IMR-90 (cell line): ENCODE measurements around the gene CADM4. TPM values are rescaled to one million over a fixed set of nuclear protein-coding genes. Genes with fewer than 3 reads are reported as not detected.
"Not testable (repeated sequence)": the region's sequence is repeated elsewhere in the genome, so short reads cannot be mapped to it uniquely, and the experiment has no call there.

Experiments used
- ATAC-seq: fragments of 200-7000 bp; cut with Tn5 transposase; 2 replicates; pipeline ENCODE4 v1.9.1; 2020; ENCODE audit warnings: low read depth, mild to moderate bottlenecking, moderate library complexity
- BruUV-seq: library from RNA; stranded (reverse); fragments of 400-500 nt; replicated peaks from 2 replicates; lab custom pipeline; 2021; lab: Mats Ljungman, UMichigan
- CTCF ChIA-PET: fragments of 300-600 bp; formaldehyde crosslinking; extraction: SDS; loops from one replicate; lab custom pipeline; 2021; ENCODE audit warnings: antibody characterized with exemption; lab: Yijun Ruan, JAX
- POLR2A ChIA-PET: fragments of 300-600 bp; sonication (Branson Sonifier 250); formaldehyde crosslinking; loops from one replicate; lab custom pipeline; 2022; ENCODE audit warnings: antibody characterized with exemption; ENCODE audit not compliant: unreplicated experiment; lab: Charles Lee
- DNase-seq: peaks from one replicate; pipeline ENCODE4 v3.0.0; 2013
- H2AFZ ChIP-seq: replicated peaks from 2 replicates; pipeline ENCODE3; 2013; ENCODE audit warnings: low read length, mild to moderate bottlenecking; ENCODE audit not compliant: poor library complexity
- H2AK5ac ChIP-seq: 2 replicates; pipeline ENCODE4 v1.6.1; 2013; ENCODE audit warnings: low read depth, low read length, inconsistent platforms
- H2AK9ac ChIP-seq: replicated peaks from 2 replicates; pipeline ENCODE3; 2013; ENCODE audit warnings: mild to moderate bottlenecking, low read depth, low read length, moderate library complexity; ENCODE audit not compliant: poor library complexity
- H2BK120ac ChIP-seq: 2 replicates; pipeline ENCODE4 v1.6.1; 2013; ENCODE audit warnings: low read depth, low read length, inconsistent platforms
- H2BK15ac ChIP-seq: 3 replicates; pipeline ENCODE4 v1.6.1; 2013; ENCODE audit warnings: low read depth, low read length, inconsistent platforms
- H2BK20ac ChIP-seq: 2 replicates; pipeline ENCODE4 v1.6.1; 2013; ENCODE audit warnings: low read depth, mild to moderate bottlenecking, inconsistent platforms, low read length, moderate library complexity
- H2BK5ac ChIP-seq: 2 replicates; pipeline ENCODE4 v1.6.1; 2013; ENCODE audit warnings: mild to moderate bottlenecking, low read depth, low read length, inconsistent platforms; ENCODE audit not compliant: poor library complexity, severe bottlenecking
- H3K14ac ChIP-seq: replicated peaks from 2 replicates; pipeline ENCODE4 v1.6.1; 2013; ENCODE audit warnings: low read depth, low read length, inconsistent platforms
- H3K18ac ChIP-seq: 2 replicates; pipeline ENCODE4 v1.6.1; 2013; ENCODE audit warnings: low read depth, low read length, control low read depth
- H3K23ac ChIP-seq: 2 replicates; pipeline ENCODE4 v1.6.1; 2013; ENCODE audit warnings: low read depth, low read length, inconsistent platforms
- H3K27ac ChIP-seq: 2 replicates; pipeline ENCODE4 v1.5.1; 2013; ENCODE audit warnings: mild to moderate bottlenecking, control low read depth, low read length; ENCODE audit not compliant: insufficient read depth
- H3K27me3 ChIP-seq: 2 replicates; pipeline ENCODE4 v1.6.1; 2013; ENCODE audit warnings: low read length; ENCODE audit not compliant: control insufficient read depth, insufficient read depth
- H3K36me3 ChIP-seq: 2 replicates; pipeline ENCODE4 v1.6.1; 2013; ENCODE audit warnings: low read length, mixed read lengths; ENCODE audit not compliant: control insufficient read depth, insufficient read depth
- H3K4ac ChIP-seq: 2 replicates; pipeline ENCODE4 v1.6.1; 2013; ENCODE audit warnings: low read depth, low read length, inconsistent platforms
- H3K4me1 ChIP-seq: 2 replicates; pipeline ENCODE4 v1.6.1; 2013; ENCODE audit warnings: low read length, mixed read lengths; ENCODE audit not compliant: control insufficient read depth, insufficient read depth
- H3K4me2 ChIP-seq: 2 replicates; pipeline ENCODE4 v1.6.1; 2013; ENCODE audit warnings: low read depth, mild to moderate bottlenecking, control low read depth, low read length, moderate library complexity
- H3K4me3 ChIP-seq: 2 replicates; pipeline ENCODE4 v1.5.1; 2013; ENCODE audit warnings: low read depth, mild to moderate bottlenecking, control low read depth, low read length, moderate library complexity; ENCODE audit not compliant: insufficient read depth
- H3K56ac ChIP-seq: 2 replicates; pipeline ENCODE4 v1.6.1; 2013; ENCODE audit warnings: low read length, inconsistent platforms; ENCODE audit not compliant: insufficient read depth; ENCODE audit errors: extremely low read depth
- H3K79me1 ChIP-seq, 2 experiments: 2 replicates each; pipeline ENCODE4 v1.6.1; 2013; ENCODE audit warnings: low read length in 2 of 2, inconsistent platforms in 1 of 2, low read depth in 1 of 2
- H3K9ac ChIP-seq: 2 replicates; pipeline ENCODE4 v1.6.1; 2013; ENCODE audit warnings: low read depth, low read length, control low read depth
- H3K9me1 ChIP-seq: 2 replicates; pipeline ENCODE4 v1.6.1; 2013; ENCODE audit warnings: low read length, inconsistent platforms; ENCODE audit not compliant: insufficient read depth
- H3K9me3 ChIP-seq: 2 replicates; pipeline ENCODE4 v1.6.1; 2013; ENCODE audit warnings: low read length; ENCODE audit not compliant: control insufficient read depth, insufficient read depth
- H4K20me1 ChIP-seq: 2 replicates; pipeline ENCODE4 v1.6.1; 2013; ENCODE audit warnings: low read length, inconsistent platforms; ENCODE audit not compliant: insufficient read depth
- H4K5ac ChIP-seq: 2 replicates; pipeline ENCODE4 v1.6.1; 2013; ENCODE audit warnings: mild to moderate bottlenecking, low read depth, low read length, control low read depth
- H4K8ac ChIP-seq, 2 experiments: 2 replicates each; pipeline ENCODE4 v1.6.1; 2013; ENCODE audit warnings: low read depth in 2 of 2, low read length in 2 of 2, control low read depth in 1 of 2, inconsistent platforms in 1 of 2
- H4K91ac ChIP-seq: 2 replicates; pipeline ENCODE4 v1.6.1; 2013; ENCODE audit warnings: low read depth, low read length, inconsistent platforms; ENCODE audit not compliant: insufficient read depth
- WGBS, 2 experiments: methylation state at CpG; one replicate each; pipeline versions ENCODE4 v1.1.5 to v1.1.7; 2013; ENCODE audit warnings: missing lambda C conversion rate in 2 of 2; ENCODE audit not compliant: insufficient read length in 1 of 2; ENCODE audit errors: extremely low coverage in 2 of 2; 5-methylcytosine and 5-hydroxymethylcytosine counted together
- dilution Hi-C: fragments of 300-500 bp; cut with HindIII; formaldehyde crosslinking; loops from one replicate; pipeline ENCODE4 v1.14.3; 2018; ENCODE audit warnings: low sequenced_read_pairs; ENCODE audit not compliant: unreplicated experiment
- in situ Hi-C: fragments of 300-500 bp; cut with MboI; formaldehyde crosslinking; loops from 3 replicates; pipeline ENCODE4 v1.14.3; 2019; ENCODE audit warnings: low sequenced_read_pairs, inconsistent platforms, mixed read lengths
- intact Hi-C: fragments of 100-400 bp; cut with micrococcal nuclease; formaldehyde crosslinking; loops from 2 replicates; pipeline ENCODE4 v1.10.0; 2022
- polyA plus RNA-seq, 3 experiments: library from polyadenylated mRNA; depleted of rRNA; stranded (reverse); fragments of >200 nt; gene quantifications; 2 replicates each; pipeline ENCODE4 v1.2.3, GENCODE V29; 2012; ENCODE audit warnings: low replicate concordance in 1 of 3
- total RNA-seq: library from RNA; depleted of rRNA; stranded (reverse); fragments of >200 nt; gene quantifications from 2 replicates; pipeline ENCODE4 v1.2.3, GENCODE V29; 2012

CADM4 gene
- total and polyA plus RNA-seq, 2 of the 4 experiments (the other 2 are of a cell fraction), result 2.0 to 4.9 TPM

DNA sequence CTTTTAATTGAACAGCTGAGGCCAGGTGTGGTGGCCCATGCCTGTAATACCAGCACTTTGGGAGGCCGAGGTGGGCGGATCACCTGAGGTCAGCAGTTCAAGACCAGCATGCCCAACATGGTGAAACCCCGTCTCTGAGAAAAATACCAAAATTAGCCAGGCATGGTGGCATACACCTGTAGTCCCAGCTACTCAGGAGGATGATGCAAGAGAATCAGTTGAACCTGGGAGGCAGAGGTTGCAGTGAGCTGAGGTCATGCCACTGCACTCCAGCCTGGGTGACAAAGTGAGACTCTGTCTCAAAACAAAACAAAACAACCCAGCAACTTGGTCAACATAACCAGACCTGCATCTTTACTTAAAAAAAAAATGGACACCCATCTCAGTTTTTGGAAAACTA, 52.6 kb downstream of the CADM4 start:
- H2AK9ac ChIP-seq, intact Hi-C loops: not testable (repeated sequence)

More for the DNA sequence above, 52.6 kb downstream of the CADM4 start:
- H3K4me2 ChIP-seq, H2BK5ac ChIP-seq, H3K9me3 ChIP-seq, H3K18ac ChIP-seq, POLR2A ChIA-PET, in situ Hi-C loops, H4K8ac ChIP-seq, H4K5ac ChIP-seq, H4K20me1 ChIP-seq, H2AFZ ChIP-seq, BruUV-seq, DNase-seq, H3K4me1 ChIP-seq, H2BK15ac ChIP-seq, H2BK120ac ChIP-seq, H3K14ac ChIP-seq, H4K91ac ChIP-seq, H3K4me3 ChIP-seq, H3K23ac ChIP-seq, H2BK20ac ChIP-seq, H3K9ac ChIP-seq, H3K27ac ChIP-seq, H3K27me3 ChIP-seq, H3K4ac ChIP-seq, H2AK5ac ChIP-seq, ATAC-seq, H3K56ac ChIP-seq, dilution Hi-C loops: not testable (repeated sequence)
- Histone ChIP-seq H3K9me1 (peaks cover 11% of the 10 kb centered on the region), H3K79me1 (peaks cover 11 to 45% of the 10 kb centered on the region in 2 experiments), H3K36me3 (peaks cover 31% of the 10 kb centered on the region)
- CTCF ChIA-PET, result interaction anchor here (1.0 kb wide), 1 partner anchor 8 kb away, joined by 3 read pairs; no protein-coding TSS in a partner anchor
- 83% methylated on average over 2 of the region's 3 CpGs; no CpG with 5 or more reads in 1 of the 2 experiments for WGBS, 2 experiments
